Ovary (tissue), 3 donors: ENCODE data around the gene ATP6V1C2.

Source experiments
- POLR2A ChIP-seq: fragments of 450-650 bp; IDR thresholded peaks from one replicate; pipeline ENCODE4 v1.6.1; 2017; ENCODE audit warnings: antibody characterized with exemption, mild to moderate bottlenecking, moderate library complexity
- TF ChIP-seq, protein P1 (sequence below), 3 donors: fragments of 450-650 bp in 2 of 3; fragments of 200-600 bp in 1 of 3; IDR thresholded peaks; one replicate each; pipeline versions ENCODE4 v1.5.1 to v1.8.0; 2016 to 2022; ENCODE audit warnings: antibody characterized with exemption in 3 of 3, mild to moderate bottlenecking in 1 of 3
- donor health status: DM: no; HTN: no; CAD: no.

DNA sequence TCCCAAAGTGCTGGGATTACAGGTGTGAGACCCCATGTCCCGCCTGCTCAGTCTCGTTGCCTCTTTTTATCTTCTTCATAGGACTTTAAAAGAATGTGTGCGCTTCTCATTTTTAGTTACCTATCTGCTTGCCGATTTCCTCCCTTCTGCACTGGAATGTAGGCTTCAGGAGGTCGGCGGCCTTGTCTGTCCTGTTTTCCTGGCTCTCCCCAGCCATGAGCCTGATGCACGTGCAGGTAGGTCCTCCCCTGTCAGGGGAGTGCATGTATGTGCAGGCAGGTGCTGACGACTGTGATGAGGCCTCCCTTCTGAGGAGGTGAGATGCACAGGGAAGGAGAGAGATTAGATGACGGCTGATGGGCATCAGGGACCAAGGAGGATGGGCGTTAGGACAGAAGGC, 13.6 kb upstream of the ATP6V1C2 start:
- TF ChIP-seq, protein P1, sequence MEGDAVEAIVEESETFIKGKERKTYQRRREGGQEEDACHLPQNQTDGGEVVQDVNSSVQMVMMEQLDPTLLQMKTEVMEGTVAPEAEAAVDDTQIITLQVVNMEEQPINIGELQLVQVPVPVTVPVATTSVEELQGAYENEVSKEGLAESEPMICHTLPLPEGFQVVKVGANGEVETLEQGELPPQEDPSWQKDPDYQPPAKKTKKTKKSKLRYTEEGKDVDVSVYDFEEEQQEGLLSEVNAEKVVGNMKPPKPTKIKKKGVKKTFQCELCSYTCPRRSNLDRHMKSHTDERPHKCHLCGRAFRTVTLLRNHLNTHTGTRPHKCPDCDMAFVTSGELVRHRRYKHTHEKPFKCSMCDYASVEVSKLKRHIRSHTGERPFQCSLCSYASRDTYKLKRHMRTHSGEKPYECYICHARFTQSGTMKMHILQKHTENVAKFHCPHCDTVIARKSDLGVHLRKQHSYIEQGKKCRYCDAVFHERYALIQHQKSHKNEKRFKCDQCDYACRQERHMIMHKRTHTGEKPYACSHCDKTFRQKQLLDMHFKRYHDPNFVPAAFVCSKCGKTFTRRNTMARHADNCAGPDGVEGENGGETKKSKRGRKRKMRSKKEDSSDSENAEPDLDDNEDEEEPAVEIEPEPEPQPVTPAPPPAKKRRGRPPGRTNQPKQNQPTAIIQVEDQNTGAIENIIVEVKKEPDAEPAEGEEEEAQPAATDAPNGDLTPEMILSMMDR (IDR thresholded peaks at IDR 0.05) = no peak
- no peak for TF ChIP-seq POLR2A
